BJ (cell line): ENCODE measurements around the gene TSPAN11. TPM values are rescaled to one million over a fixed set of nuclear protein-coding genes. Genes with fewer than 3 reads are reported as not detected.

Source experiments
- CTCF ChIA-PET: fragments of 350-600 bp; formaldehyde crosslinking; extraction: SDS; loops from one replicate; lab custom pipeline; 2021; ENCODE audit warnings: antibody characterized with exemption, inconsistent platforms; lab: Yijun Ruan, JAX
- POLR2A ChIA-PET: fragments of 300-600 bp; sonication (Branson Sonifier 250); formaldehyde crosslinking; extraction: SDS; loops from one replicate; lab custom pipeline; 2021; ENCODE audit warnings: antibody characterized with exemption; lab: Charles Lee
- DNase-seq: peaks from one replicate; pipeline ENCODE4 v3.0.0-alpha.2; 2011; ENCODE audit warnings: low read depth
- H3K27me3 ChIP-seq: 2 replicates; pipeline ENCODE4 v1.6.0; 2011; ENCODE audit warnings: low read length; ENCODE audit not compliant: control insufficient read depth, insufficient read depth
- H3K36me3 ChIP-seq: 2 replicates; pipeline ENCODE4 v1.5.1; 2011; ENCODE audit warnings: low read length; ENCODE audit not compliant: control insufficient read depth, insufficient read depth
- H3K4me3 ChIP-seq: 2 replicates; pipeline ENCODE4 v1.5.1; 2011; ENCODE audit warnings: low read depth, mild to moderate bottlenecking, control low read depth, low read length
- polyA plus RNA-seq: library from polyadenylated mRNA; depleted of rRNA; stranded (reverse); fragments of >200 nt; gene quantifications from 2 replicates; pipeline ENCODE4 v1.2.3, GENCODE V29; 2011
- TF ChIP-seq, protein P1 (sequence below): IDR thresholded peaks from 2 replicates; pipeline ENCODE4 v1.5.1; 2011; ENCODE audit warnings: low read depth, mild to moderate bottlenecking, control low read depth, inconsistent platforms, low read length, moderate library complexity; ENCODE audit not compliant: insufficient read depth

Gene TSPAN11
- polyA plus RNA-seq, 1 experiment: 0.64 TPM

DNA sequence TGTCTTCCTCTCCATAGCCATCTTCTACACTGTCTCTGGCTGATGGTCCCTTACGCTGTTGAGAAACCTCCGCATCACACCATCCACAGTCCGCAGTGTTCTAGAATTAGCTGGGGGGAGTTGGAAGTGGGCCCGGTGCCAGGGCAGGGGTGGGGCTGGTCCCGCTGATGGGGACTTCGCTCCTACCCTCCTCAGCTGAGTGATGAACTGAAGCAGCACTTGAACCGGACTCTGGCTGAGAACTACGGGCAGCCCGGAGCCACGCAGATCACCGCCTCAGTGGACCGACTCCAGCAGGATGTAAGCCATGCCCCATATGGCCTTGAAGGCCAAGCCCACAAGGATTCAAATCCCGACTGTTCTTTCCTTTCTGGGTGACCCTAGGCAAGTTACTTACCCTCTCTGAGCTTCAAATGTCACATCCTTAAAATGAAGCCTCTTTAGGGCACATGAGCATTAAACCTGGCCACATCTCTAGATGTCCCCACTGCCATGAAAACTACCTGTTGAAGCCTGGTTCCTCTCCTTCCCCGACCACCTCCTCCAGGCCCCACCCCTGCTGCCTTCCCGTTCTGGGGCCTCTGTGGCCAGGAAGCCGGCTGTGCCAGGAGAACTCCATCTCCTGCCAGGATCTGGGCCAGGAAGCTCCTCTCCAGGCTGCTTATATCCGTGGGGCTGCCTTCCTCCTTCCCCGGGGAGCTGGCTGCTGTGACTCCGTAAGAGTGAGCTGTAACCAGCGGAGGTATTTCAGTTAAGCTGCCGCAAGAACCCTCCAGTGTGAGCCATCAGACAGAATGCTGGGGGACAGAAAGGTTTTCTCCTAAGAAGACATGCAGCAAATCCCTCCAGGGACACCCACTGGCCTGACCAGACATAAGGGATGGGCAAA is 53.1 kb downstream of the TSPAN11 start:
- ChIA-PET CTCF (interaction anchor here (1.0 to 15.1 kb wide), 5 partner anchors 10 to 132 kb away, joined by 3 to 324 read pairs (median 4); no protein-coding TSS in a partner anchor), POLR2A (interaction anchor here (0.6 to 0.7 kb wide), 2 partner anchors 12 to 71 kb away, joined by 3 to 7 read pairs; no protein-coding TSS in a partner anchor)
- DNase-seq: no peak
- H3K36me3 ChIP-seq: no peaks in the 10 kb centered on the region
- H3K4me3 ChIP-seq: no peak overlapping the region
- peaks cover 8% of the 10 kb centered on the region for H3K27me3 ChIP-seq
- TF ChIP-seq, protein P1, sequence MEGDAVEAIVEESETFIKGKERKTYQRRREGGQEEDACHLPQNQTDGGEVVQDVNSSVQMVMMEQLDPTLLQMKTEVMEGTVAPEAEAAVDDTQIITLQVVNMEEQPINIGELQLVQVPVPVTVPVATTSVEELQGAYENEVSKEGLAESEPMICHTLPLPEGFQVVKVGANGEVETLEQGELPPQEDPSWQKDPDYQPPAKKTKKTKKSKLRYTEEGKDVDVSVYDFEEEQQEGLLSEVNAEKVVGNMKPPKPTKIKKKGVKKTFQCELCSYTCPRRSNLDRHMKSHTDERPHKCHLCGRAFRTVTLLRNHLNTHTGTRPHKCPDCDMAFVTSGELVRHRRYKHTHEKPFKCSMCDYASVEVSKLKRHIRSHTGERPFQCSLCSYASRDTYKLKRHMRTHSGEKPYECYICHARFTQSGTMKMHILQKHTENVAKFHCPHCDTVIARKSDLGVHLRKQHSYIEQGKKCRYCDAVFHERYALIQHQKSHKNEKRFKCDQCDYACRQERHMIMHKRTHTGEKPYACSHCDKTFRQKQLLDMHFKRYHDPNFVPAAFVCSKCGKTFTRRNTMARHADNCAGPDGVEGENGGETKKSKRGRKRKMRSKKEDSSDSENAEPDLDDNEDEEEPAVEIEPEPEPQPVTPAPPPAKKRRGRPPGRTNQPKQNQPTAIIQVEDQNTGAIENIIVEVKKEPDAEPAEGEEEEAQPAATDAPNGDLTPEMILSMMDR: no peak

DNA sequence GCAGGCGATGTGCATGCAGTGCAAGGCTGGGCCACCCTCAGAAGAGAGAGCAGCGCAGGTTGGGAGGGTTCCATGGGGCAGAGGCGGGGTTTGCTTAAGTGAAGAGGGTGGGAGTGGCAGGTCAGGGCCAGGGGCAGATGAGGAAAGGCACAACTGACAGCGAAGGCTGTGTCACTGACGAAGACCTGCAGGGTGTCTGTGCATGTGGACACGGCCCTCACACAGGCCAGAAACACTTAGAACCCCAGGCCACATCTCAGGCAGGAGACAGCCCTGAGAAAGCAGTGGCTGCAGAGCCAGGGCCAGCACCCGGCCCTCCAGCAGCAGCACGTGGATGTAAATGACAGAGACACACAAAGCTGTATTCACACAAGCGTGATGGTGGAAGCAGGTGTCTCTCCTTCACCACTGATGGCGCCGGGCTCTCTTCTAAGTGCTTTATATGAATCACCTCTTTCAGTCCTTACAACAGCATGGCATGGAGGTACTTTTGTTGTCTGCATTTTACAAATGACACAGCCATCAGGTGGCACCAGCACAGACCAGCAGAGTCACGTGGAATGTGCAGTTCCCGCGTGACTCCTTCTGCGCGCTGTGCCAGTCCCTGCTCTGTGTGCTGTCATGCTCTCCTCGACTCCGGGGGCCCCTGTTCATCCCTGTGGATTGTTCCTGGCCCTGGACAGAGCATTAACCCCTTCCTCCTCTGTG is 54.6 kb downstream of the TSPAN11 start:
- no peaks in the 10 kb centered on the region for H3K36me3 ChIP-seq
- ChIA-PET POLR2A (no interaction called here), CTCF (interaction anchor here (0.8 to 15.1 kb wide), 5 partner anchors 9 to 134 kb away, joined by 3 to 324 read pairs (median 4); no protein-coding TSS in a partner anchor)
- peaks cover 8% of the 10 kb centered on the region for H3K27me3 ChIP-seq
- H3K4me3 ChIP-seq: no peak overlapping the region
- DNase-seq: no peak
- TF ChIP-seq, protein P1: no peak

DNA sequence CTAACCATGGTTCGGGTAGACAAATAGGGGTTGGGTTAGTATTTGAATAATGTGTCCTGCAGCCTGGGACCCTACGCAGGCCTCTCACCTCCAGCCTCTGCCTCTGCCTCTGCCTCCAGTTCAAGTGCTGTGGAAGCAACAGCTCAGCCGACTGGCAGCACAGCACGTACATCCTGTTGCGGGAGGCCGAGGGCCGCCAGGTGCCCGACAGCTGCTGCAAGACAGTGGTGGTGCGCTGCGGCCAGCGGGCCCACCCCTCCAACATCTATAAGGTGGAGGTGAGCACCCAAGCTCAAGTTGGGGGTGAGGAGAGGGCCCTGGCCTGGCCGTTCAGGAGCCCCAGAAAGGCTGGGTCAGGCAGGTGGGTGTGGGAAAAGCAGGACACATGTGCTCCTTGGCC is 55.9 kb downstream of the TSPAN11 start:
- POLR2A ChIA-PET: no interaction called here
- CTCF ChIA-PET: interaction anchor here (15.1 kb wide), 1 partner anchor 135 kb away, joined by 324 read pairs; no protein-coding TSS in a partner anchor

DNA sequence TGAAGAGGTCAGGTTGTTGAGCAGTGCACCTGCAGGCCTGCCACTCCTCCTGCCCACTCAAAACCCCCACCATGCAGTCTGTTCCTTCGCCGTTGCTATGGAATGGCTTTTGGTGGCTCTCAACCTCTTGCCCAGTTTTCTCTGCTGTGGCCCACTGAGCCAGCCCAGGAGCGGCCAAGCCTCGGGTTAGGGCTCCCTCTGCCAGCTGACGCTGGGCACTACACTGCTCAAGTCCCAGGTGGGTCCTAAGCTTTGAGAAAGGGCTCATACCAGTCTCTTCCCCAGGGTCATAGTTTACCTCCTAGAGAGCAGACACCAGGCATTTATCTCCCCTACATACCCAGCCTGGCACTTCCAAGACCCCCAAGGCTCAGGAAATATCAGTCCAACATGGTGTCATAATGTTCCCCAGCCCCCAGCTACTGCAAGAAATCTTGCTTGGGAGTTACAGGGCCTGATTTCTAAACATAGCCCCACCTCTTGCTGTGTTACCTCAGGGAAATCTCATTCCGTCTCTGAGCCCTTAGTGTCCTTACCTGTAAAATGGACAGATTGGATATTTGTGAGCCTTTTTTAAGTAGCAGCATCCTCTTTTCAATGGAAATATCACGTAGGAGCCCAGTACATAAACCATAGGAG is 59.4 kb downstream of the TSPAN11 start:
- ChIA-PET POLR2A (no interaction called here), CTCF (interaction anchor here (0.5 to 15.1 kb wide), 21 partner anchors 10 to 1709 kb away, joined by 3 to 324 read pairs (median 4); no protein-coding TSS in a partner anchor)
- TF ChIP-seq, protein P1: peak; percentile 92
- no peak for DNase-seq
- Histone ChIP-seq H3K27me3 (0 out of 2 replicates have a peak, but pooled peaks cover 1% of the 10 kb centered on the region), H3K4me3 (no peak overlapping the region), H3K36me3 (no peaks in the 10 kb centered on the region)

More for the DNA sequence above, 55.9 kb downstream of the TSPAN11 start:
- Histone ChIP-seq H3K27me3 (peaks cover 8% of the 10 kb centered on the region), H3K4me3 (no peak overlapping the region), H3K36me3 (no peaks in the 10 kb centered on the region)
- DNase-seq: no peak
- TF ChIP-seq, protein P1: no peak
